GM12864 (cell line): ENCODE data around the gene TBC1D1.

Experiments
- DNase-seq: peaks from one replicate; pipeline ENCODE4 v3.0.0-alpha.2; 2011; ENCODE audit warnings: low read depth
- H3K4me3 ChIP-seq: 2 replicates; pipeline ENCODE4 v1.5.1; 2011; ENCODE audit warnings: mild to moderate bottlenecking, low read depth, low read length, control low read depth
- CTCF ChIP-seq: IDR thresholded peaks from 2 replicates; pipeline ENCODE4 v1.5.1; 2011; ENCODE audit warnings: low read depth, mild to moderate bottlenecking, moderate library complexity, low read length, control low read depth, inconsistent platforms; ENCODE audit errors: missing control alignments

TBC1D1 gene

GRCh38 chr4:38188136-38188535 lies 297.3 kb downstream of the TBC1D1 start:
- no peak for TF ChIP-seq CTCF
- no peak for DNase-seq
- H3K4me3 ChIP-seq: no peak overlapping the region

GRCh38 chr4:38188631-38189101 lies 297.8 kb downstream of the TBC1D1 start:
- TF ChIP-seq CTCF: no peak
- H3K4me3 ChIP-seq: no peak overlapping the region
- DNase-seq: no peak
